ENCODE results near the gene SSH2. TPM values are rescaled to one million over a fixed set of nuclear protein-coding genes. Genes with fewer than 3 reads are reported as not detected.
"Not testable (repeated sequence)": the region's sequence is repeated elsewhere in the genome, so short reads cannot be mapped to it uniquely, and the experiment has no call there.

SSH2 gene
- total and polyA plus RNA-seq, 8 donors, result 8.4 to 19.1 (median 10.3) TPM

DNA sequence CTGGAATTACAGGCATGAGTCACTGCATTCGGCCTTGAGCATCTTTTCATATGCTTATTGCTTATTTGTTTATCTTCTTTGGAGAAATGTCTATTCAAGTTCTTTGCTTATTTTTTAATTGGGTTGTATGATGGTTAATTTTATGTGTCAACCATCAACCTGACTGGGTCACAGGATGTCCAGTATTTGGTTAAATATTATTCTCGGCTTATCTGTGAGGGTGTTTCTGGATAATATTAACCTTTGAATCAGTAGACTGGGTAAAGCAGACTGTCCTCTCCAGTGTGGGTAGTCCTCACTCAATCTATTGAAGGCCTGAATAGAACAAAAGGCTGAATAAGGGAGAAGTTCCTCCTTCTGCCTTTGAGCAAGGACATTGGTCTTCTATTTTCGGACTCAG is 142.0 kb downstream of the SSH2 start:
- no peaks in the 10 kb centered on the region for H3K36me3 ChIP-seq
- H3K4me3 ChIP-seq, result no peak overlapping the region
- TF ChIP-seq CTCF (IDR thresholded peaks at IDR 0.05), result no peak
- FAIRE-seq (no peak), DNase-seq (no peak), ATAC-seq (no peak)
- intact Hi-C loops (cut with DNase I), result no loop called here
- 47 to 59% methylated on average over 3 of the region's 3 CpGs for WGBS, 2 donors
- no peaks in the 10 kb centered on the region for H3K27me3 ChIP-seq
- H3K4me1 ChIP-seq, result peaks cover 3 to 9% (median 4%) of the 10 kb centered on the region in 3 donors
- no peaks in the 10 kb centered on the region for H3K9me3 ChIP-seq
- no peak overlapping the region for H3K27ac ChIP-seq

DNA sequence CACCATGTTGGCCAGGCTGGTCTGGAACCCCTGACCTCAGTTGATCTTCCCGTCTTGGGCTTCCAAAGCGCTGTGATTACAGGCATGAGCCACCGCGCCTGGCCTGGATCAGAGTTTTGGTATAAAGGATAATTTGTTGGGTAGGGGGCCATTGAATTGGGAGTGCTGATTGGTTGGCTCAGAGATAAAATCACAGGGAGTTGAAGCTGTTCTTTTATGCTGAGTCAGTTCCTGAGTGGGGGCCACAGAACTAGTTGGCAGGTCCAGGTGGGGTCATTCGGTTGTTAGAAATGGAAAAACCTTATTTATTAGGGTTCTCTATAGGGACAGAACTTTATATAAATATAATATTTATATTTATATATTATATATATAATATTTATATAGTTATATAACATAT is 147.1 kb downstream of the SSH2 start:
- Histone ChIP-seq H3K36me3 (no peaks in the 10 kb centered on the region), H3K4me3 (no peak overlapping the region), H3K27ac (no peak overlapping the region), H3K4me1 (peaks cover 3 to 6% (median 4%) of the 10 kb centered on the region in 3 donors), H3K27me3 (no peaks in the 10 kb centered on the region), H3K9me3 (no peaks in the 10 kb centered on the region)
- WGBS, 2 donors, result 96 to 98% methylated on average over 5 of the region's 5 CpGs
- TF ChIP-seq CTCF (IDR thresholded peaks at IDR 0.05), result no peak
- intact Hi-C loops (cut with DNase I), result no loop called here
- no peak for FAIRE-seq
- no peak for DNase-seq
- no peak for ATAC-seq

DNA sequence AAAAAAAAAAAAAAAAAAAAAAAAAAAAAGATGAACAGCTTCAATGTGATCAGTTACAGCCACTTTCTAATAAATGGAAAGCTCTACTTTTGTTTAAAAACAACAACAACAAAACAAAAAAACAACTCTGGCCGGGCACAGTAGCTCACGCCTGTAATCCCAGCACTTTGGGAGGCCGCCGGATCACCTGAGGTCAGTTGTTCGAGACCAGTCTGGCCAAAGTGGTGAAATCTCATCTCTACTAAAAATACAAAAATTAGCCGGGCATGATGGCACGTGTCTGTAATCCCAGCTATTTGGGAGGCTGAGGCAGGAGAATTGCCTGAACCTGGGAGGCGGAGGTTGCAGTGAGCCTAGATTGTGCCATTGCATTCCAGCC is 150.2 kb downstream of the SSH2 start:
- not testable (repeated sequence) for H3K9me3 ChIP-seq, H3K4me3 ChIP-seq, ATAC-seq, H3K27ac ChIP-seq, H3K27me3 ChIP-seq, FAIRE-seq, H3K36me3 ChIP-seq, H3K4me1 ChIP-seq, DNase-seq
- WGBS, 2 donors, result 86 to 88% methylated on average over 8 of the region's 8 CpGs
- intact Hi-C loops (cut with DNase I), result loop anchor here in 1 of 3 donors (10.0 kb wide), 1 partner anchor 135 kb away; no protein-coding TSS in a partner anchor

DNA sequence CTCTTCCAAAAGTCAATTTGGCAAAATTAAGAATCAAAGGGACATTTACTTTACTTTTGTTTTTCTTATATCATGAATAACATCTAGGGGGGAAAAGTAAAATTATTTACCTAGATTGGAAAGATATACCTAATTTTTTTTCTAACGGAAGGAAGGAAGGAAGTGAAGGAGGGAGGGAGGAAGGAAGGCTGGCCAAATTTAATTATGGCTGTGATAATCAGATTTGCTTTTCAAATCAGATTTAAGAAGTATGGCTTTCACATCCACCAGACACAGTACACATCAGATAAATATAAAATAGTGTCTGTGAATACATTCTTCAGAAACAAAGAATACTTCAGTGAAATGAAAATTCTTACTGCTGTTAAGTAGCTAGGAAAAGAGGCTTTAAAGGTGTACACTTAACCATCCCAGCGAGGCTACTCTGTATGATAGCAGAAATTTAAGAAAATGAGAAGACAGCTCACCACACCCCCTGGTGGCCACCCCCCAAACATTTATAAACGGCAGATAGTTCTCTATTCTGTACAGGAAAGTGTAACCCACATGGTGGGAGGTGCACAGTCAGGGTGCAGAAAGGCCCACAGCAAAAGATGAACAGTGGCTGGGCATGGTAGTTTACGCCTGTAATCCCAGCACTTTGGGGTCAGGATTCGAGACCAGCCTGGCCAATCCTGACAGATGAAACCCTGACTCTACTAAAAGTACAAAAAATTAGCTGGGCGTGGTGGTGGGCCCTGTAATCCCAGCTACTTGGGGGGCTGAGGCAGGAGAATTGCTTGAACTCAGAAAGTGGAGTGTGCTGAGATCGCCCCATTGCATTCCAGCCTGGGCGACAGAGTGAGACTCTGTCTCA is 150.8 kb downstream of the SSH2 start:
- intact Hi-C loops (cut with DNase I), result loop anchor here in 1 of 3 donors (10.0 kb wide), 1 partner anchor 134 kb away; no protein-coding TSS in a partner anchor
- DNase-seq (peak in 5 of 6 donors; percentile 23 to 78 (median 52)), ATAC-seq (peak; percentile 68 to 98 (median 92)), FAIRE-seq (no peak)
- peak; percentile 30 to 67 (median 59) for TF ChIP-seq CTCF (IDR thresholded peaks at IDR 0.05)
- Histone ChIP-seq H3K27me3 (no peaks in the 10 kb centered on the region), H3K4me3 (no peak overlapping the region), H3K36me3 (no peaks in the 10 kb centered on the region), H3K27ac (no peak overlapping the region), H3K4me1 (no peaks in the 10 kb centered on the region), H3K9me3 (no peaks in the 10 kb centered on the region)
- 50 to 61% methylated on average over 8 of the region's 8 CpGs for WGBS, 2 donors

GRCh38 chr17:29777663-29778062 is 152.4 kb downstream of the SSH2 start:
- Histone ChIP-seq H3K27ac (no peak overlapping the region), H3K4me1 (no peaks in the 10 kb centered on the region), H3K9me3 (no peaks in the 10 kb centered on the region), H3K4me3 (no peak overlapping the region), H3K36me3 (no peaks in the 10 kb centered on the region), H3K27me3 (no peaks in the 10 kb centered on the region)
- no peak for TF ChIP-seq CTCF (IDR thresholded peaks at IDR 0.05)
- no peak for ATAC-seq
- intact Hi-C loops (cut with DNase I), result loop anchor here in 1 of 3 donors (10.0 kb wide), 1 partner anchor 133 kb away; no protein-coding TSS in a partner anchor
- WGBS, 2 donors, result 82 to 86% methylated on average over 1 of the region's 1 CpG
- no peak for DNase-seq
- no peak for FAIRE-seq

Measured in pancreas (tissue), 10 donors.